Ishikawa (cell line): ENCODE data around the gene KCNN2.

Experiments
- CEBPB ChIP-seq: IDR thresholded peaks from 2 replicates; pipeline ENCODE4 v1.6.1; 2012
- CREB1 ChIP-seq: IDR thresholded peaks from 2 replicates; pipeline ENCODE4 v1.6.1; 2012; ENCODE audit warnings: low read depth
- EGR1 ChIP-seq: IDR thresholded peaks from 2 replicates; pipeline ENCODE4 v1.6.1; 2012
- EP300 ChIP-seq: IDR thresholded peaks from 2 replicates; pipeline ENCODE4 v1.6.1; 2012; ENCODE audit warnings: borderline replicate concordance
- FOXM1 ChIP-seq: IDR thresholded peaks from 2 replicates; pipeline ENCODE4 v1.6.1; 2012; ENCODE audit warnings: low read depth, borderline replicate concordance
- MAX ChIP-seq: IDR thresholded peaks from 2 replicates; pipeline ENCODE4 v1.6.1; 2012
- NFIC ChIP-seq: IDR thresholded peaks from 2 replicates; pipeline ENCODE4 v1.6.1; 2012
- RAD21 ChIP-seq: IDR thresholded peaks from 2 replicates; pipeline ENCODE4 v1.6.1; 2012; ENCODE audit warnings: low read depth
- REST ChIP-seq: IDR thresholded peaks from 2 replicates; pipeline ENCODE4 v1.6.1; 2012; ENCODE audit warnings: low read depth, mild to moderate bottlenecking
- TAF1 ChIP-seq: IDR thresholded peaks from 2 replicates; pipeline ENCODE4 v1.6.1; 2012; ENCODE audit warnings: low read depth, mild to moderate bottlenecking
- TCF12 ChIP-seq: IDR thresholded peaks from 2 replicates; pipeline ENCODE4 v1.6.1; 2012; ENCODE audit warnings: low read depth
- TEAD4 ChIP-seq: IDR thresholded peaks from 2 replicates; pipeline ENCODE4 v1.6.1; 2012
- USF1 ChIP-seq: IDR thresholded peaks from 2 replicates; pipeline ENCODE4 v1.6.1; 2012
- YY1 ChIP-seq: IDR thresholded peaks from 2 replicates; pipeline ENCODE4 v1.6.1; 2012; ENCODE audit warnings: low read depth
- ZBTB7A ChIP-seq: IDR thresholded peaks from 2 replicates; pipeline ENCODE4 v1.6.1; 2012; ENCODE audit warnings: low read depth

The KCNN2 gene

GRCh38 chr5:114361724-114362196 is at the start of gene KCNN2:
TSS of gene KCNN2 (plus strand) at chr5:114362070. CDS start at chr5:114362140, 70 bp downstream.
- no peak for TF ChIP-seq EGR1
- no peak for TF ChIP-seq REST
- TF ChIP-seq CREB1: peak; percentile 64
- TF ChIP-seq RAD21: no peak
- no peak for TF ChIP-seq ZBTB7A
- TF ChIP-seq YY1: peak; percentile 54
- no peak for TF ChIP-seq USF1
- TF ChIP-seq CEBPB: no peak
- no peak for TF ChIP-seq TCF12
- no peak; the same call in none of the 2 replicates for TF ChIP-seq TAF1
- 0 out of 2 replicates have a peak, but pooled peaks have one; percentile 46 for TF ChIP-seq FOXM1
- TF ChIP-seq NFIC: no peak
- 0 out of 2 replicates have a peak, but pooled peaks have one; percentile 11 for TF ChIP-seq EP300
- TF ChIP-seq TEAD4: no peak
- peak; percentile 76 for TF ChIP-seq MAX

- no peak for TF ChIP-seq EP300
- TF ChIP-seq RAD21: no peak
- no peak for TF ChIP-seq EGR1
- no peak for TF ChIP-seq CREB1
- no peak for TF ChIP-seq ZBTB7A
- no peak for TF ChIP-seq NFIC
- no peak for TF ChIP-seq YY1
- TF ChIP-seq MAX: no peak
Measured at GRCh38 chr5:114312658-114313057, 49.2 kb upstream of the KCNN2 start.

GRCh38 chr5:114314061-114314460 is 47.8 kb upstream of the KCNN2 start:
- TF ChIP-seq USF1: no peak
- TF ChIP-seq RAD21: no peak
- no peak for TF ChIP-seq TAF1
- TF ChIP-seq REST: no peak
- no peak for TF ChIP-seq YY1
- no peak for TF ChIP-seq ZBTB7A
- no peak for TF ChIP-seq EP300
- no peak for TF ChIP-seq EGR1
- no peak for TF ChIP-seq TCF12
- no peak for TF ChIP-seq CEBPB
- no peak for TF ChIP-seq NFIC
- no peak for TF ChIP-seq CREB1
- TF ChIP-seq TEAD4: no peak
- TF ChIP-seq MAX: no peak
- TF ChIP-seq FOXM1: no peak

- TF ChIP-seq FOXM1: no peak
- TF ChIP-seq RAD21: no peak
- no peak for TF ChIP-seq TCF12
Measured at GRCh38 chr5:114316167-114316566, 45.7 kb upstream of the KCNN2 start.

GRCh38 chr5:114317751-114318150 is 44.1 kb upstream of the KCNN2 start:
- TF ChIP-seq ZBTB7A (no peak), YY1 (no peak), EP300 (no peak), TAF1 (no peak), MAX (no peak), CEBPB (no peak), USF1 (no peak), REST (no peak), EGR1 (no peak), TCF12 (no peak), CREB1 (no peak), NFIC (no peak), FOXM1 (no peak), TEAD4 (no peak), RAD21 (no peak)
